GM12873 (cell line): Measurements from ENCODE around the gene MRPS2.

Source experiments
- TF ChIP-seq, protein P1 (sequence below): IDR thresholded peaks from 2 replicates; pipeline ENCODE4 v1.5.1; 2012; ENCODE audit warnings: low read depth, mild to moderate bottlenecking, moderate library complexity, low read length, control low read depth; ENCODE audit not compliant: insufficient read depth; ENCODE audit errors: missing control alignments

The MRPS2 gene

GRCh38 chr9:135484460-135485277 lies 15.8 kb upstream of the MRPS2 start:
- TF ChIP-seq, protein P1, sequence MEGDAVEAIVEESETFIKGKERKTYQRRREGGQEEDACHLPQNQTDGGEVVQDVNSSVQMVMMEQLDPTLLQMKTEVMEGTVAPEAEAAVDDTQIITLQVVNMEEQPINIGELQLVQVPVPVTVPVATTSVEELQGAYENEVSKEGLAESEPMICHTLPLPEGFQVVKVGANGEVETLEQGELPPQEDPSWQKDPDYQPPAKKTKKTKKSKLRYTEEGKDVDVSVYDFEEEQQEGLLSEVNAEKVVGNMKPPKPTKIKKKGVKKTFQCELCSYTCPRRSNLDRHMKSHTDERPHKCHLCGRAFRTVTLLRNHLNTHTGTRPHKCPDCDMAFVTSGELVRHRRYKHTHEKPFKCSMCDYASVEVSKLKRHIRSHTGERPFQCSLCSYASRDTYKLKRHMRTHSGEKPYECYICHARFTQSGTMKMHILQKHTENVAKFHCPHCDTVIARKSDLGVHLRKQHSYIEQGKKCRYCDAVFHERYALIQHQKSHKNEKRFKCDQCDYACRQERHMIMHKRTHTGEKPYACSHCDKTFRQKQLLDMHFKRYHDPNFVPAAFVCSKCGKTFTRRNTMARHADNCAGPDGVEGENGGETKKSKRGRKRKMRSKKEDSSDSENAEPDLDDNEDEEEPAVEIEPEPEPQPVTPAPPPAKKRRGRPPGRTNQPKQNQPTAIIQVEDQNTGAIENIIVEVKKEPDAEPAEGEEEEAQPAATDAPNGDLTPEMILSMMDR, result no peak

GRCh38 chr9:135485385-135485784 lies 15.1 kb upstream of the MRPS2 start:
- TF ChIP-seq, protein P1, result no peak

DNA sequence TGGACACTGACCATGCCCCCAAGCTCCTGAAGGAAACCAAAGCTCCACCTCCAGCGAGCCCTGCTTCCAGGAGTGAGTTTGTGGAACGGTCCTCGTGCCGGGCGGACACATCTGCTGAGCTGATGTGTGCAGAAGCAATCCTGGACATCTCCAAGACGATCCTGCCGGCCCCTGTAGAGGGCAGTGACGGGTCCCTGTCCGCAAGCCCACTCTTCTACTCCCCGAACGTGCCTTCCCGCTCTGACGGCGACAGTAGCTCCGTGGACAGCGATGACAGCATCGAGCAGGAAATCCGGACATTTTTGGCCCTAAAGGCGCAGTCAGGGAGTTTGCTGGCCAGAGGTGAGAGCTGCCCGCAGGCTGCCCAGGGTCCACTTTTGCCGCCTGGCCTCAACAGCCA lies 14.7 kb upstream of the MRPS2 start:
- TF ChIP-seq, protein P1, result no peak

DNA sequence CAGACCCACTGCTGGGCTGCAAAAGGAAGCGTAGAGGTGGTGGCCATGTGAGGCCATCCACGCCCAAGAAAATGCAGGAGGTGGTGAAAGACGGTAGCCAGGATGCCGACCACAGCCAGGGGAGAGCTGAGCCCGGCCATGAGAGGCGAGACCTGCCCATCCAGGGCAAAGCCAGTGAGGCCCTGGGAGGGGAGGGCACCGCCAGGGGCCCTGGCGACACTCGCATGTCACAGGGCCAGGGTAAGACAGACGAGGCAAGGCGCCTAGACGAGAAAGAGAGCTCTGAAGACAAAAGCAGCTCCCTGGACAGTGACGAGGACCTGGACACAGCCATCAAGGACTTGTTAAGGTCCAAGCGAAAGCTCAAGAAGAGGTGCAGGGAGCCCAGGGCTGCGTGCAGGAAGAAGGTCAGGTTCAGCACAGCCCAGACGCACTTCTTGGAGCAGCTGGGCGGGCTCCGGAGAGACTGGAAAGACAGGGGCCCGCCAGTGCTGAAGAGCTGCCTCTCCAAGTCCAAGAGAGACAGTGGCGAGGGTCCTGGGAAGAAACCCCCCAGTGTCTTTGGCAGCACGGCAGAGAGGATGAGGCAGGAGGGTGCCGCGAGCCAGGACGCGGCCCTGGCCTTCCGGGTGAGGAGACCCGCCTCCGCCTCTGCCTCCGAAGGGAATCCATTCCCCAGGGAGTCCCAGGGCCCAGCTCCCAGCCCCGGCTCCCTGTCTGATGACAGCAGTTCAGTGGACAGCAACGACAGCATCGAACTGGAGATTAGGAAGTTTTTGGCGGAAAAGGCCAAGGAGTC lies 14.0 kb upstream of the MRPS2 start:
- TF ChIP-seq, protein P1, result no peak

DNA sequence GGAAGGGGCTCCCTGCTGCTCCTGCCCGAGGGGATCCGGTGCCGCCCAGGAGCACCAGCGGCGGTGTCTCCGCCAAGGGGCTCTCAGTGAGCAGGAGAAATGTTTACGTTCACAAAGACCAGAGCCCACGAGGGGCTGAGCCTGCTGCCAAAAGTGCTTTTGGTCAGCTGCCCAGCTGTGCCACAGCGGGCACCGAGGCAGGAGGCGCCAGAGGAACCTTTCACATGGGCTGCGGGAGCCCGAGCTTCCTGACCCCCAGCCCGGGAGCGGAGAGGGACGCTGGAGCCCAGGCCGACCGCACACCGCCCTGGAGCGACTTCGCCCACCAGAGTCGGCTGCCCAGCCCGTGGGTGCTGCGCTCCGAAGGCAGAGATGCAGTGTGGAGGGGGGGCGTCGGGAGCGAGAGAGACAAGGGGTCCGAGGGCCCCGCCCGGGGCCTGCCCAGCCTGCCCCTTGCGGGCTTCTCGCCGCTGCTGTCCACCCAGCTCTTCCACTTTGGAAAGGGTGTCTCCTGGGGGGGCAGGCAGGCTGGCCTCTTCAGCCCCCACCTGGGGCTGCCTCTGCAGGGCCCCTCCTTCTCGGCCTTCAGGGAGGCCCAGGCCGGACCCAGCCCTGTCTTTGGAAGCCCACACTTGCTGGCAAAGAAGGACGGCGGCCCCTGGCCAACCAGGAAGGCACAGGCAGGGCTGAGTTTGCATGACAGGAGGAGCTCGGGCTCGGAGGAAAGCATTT lies 13.0 kb upstream of the MRPS2 start:
- TF ChIP-seq, protein P1, result no peak

- TF ChIP-seq, protein P1, result no peak
Observed at GRCh38 chr9:135488013-135488330, 12.5 kb upstream of the MRPS2 start.

GRCh38 chr9:135488527-135488926 lies 12.0 kb upstream of the MRPS2 start:
- TF ChIP-seq, protein P1, result no peak
